HepG2 (cell line): ENCODE data around the gene LTBR. TPM values are rescaled to one million over a fixed set of nuclear protein-coding genes. Genes with fewer than 3 reads are reported as not detected.

Experiments used
- ELF1 ChIP-seq: sonication (generic); formaldehyde crosslinking; IDR thresholded peaks from 2 replicates; pipeline ENCODE4 v1.4.0; 2020; ENCODE audit warnings: missing genetic modification reagents
- FOXA3 ChIP-seq: IDR thresholded peaks from 2 replicates; pipeline ENCODE4 v1.6.1; 2016; ENCODE audit warnings: missing genetic modification reagents, missing compliant biosample characterization
- HOXA5 ChIP-seq: sonication (generic); formaldehyde crosslinking; IDR thresholded peaks from 2 replicates; pipeline ENCODE4 v1.4.0; 2020; ENCODE audit warnings: missing genetic modification reagents
- JARID2 ChIP-seq: sonication (generic); formaldehyde crosslinking; IDR thresholded peaks from 2 replicates; pipeline ENCODE4 v1.8.1; 2023; ENCODE audit warnings: missing genetic modification reagents, inconsistent platforms; ENCODE audit not compliant: insufficient replicate concordance
- MAF1 ChIP-seq: sonication (generic); formaldehyde crosslinking; IDR thresholded peaks from 2 replicates; pipeline ENCODE4 v1.5.0; 2020; ENCODE audit warnings: missing genetic modification reagents, borderline replicate concordance
- NR0B2 ChIP-seq: sonication (generic); formaldehyde crosslinking; IDR thresholded peaks from 2 replicates; pipeline ENCODE4 v1.4.0; 2020; ENCODE audit warnings: mild to moderate bottlenecking, missing genetic modification reagents
- PCBP1 ChIP-seq: fragments of 200-400 bp; formaldehyde crosslinking; IDR thresholded peaks from 2 replicates; pipeline ENCODE4 v1.6.1; 2017; ENCODE audit warnings: mild to moderate bottlenecking, low read depth, low read length, borderline replicate concordance
- RERE ChIP-seq: IDR thresholded peaks from 2 replicates; pipeline ENCODE4 v1.6.1; 2016; ENCODE audit warnings: low read depth, missing genetic modification reagents, missing compliant biosample characterization
- SNAPC5 ChIP-seq: sonication (generic); formaldehyde crosslinking; IDR thresholded peaks from 2 replicates; pipeline ENCODE4 v1.8.1; 2023; ENCODE audit warnings: mild to moderate bottlenecking, missing genetic modification reagents, borderline replicate concordance
- ZFP91 ChIP-seq: sonication (generic); formaldehyde crosslinking; IDR thresholded peaks from 2 replicates; pipeline ENCODE4 v1.9.0; 2022; ENCODE audit warnings: missing genetic modification reagents, mild to moderate bottlenecking, borderline replicate concordance
- ZNF546 ChIP-seq: sonication (generic); formaldehyde crosslinking; conservative IDR thresholded peaks from 2 replicates; pipeline ENCODE4 v1.8.1; 2023; ENCODE audit warnings: mild to moderate bottlenecking, missing genetic modification reagents
- ZNF710 ChIP-seq: sonication (generic); formaldehyde crosslinking; IDR thresholded peaks from 2 replicates; pipeline ENCODE4 v1.5.0; 2020; ENCODE audit warnings: mild to moderate bottlenecking, missing genetic modification reagents, borderline replicate concordance
- ZSCAN30 ChIP-seq: sonication (generic); formaldehyde crosslinking; IDR thresholded peaks from 2 replicates; pipeline ENCODE4 v1.5.0; 2020; ENCODE audit warnings: mild to moderate bottlenecking, missing genetic modification reagents
- polyA plus RNA-seq, 8 experiments: library from polyadenylated mRNA; depleted of rRNA in 3 of 8; stranded (reverse) in 7 of 8; unstranded in 1 of 8; fragments of >200 nt; fragmentation: Illumina TruSeq in 4 of 8; extraction: Trizol in 4 of 8; gene quantifications; 2 replicates each; pipeline versions ENCODE4 v1.2.1 to v1.2.3, GENCODE V29; 2011 to 2016; ENCODE audit warnings: low read depth in 4 of 8, missing spikeins in 1 of 8, mixed read lengths in 1 of 8; ENCODE audit not compliant: insufficient read depth in 1 of 8
- total RNA-seq, 5 experiments: library from RNA; depleted of rRNA; stranded (reverse); fragments of >200 nt; fragmentation: Illumina TruSeq; extraction: Trizol; gene quantifications; 2 replicates each; pipeline ENCODE4 v1.2.3, GENCODE V29; 2016; ENCODE audit warnings: low read depth in 1 of 5

Gene LTBR
- total and polyA plus RNA-seq, 2 of the 13 experiments (the other 11 are each of a cell fraction or from before 2014, with no cell fraction given): 31.4 to 34.8 TPM

- TF ChIP-seq RERE (CRISPR knock-in tag): peak; percentile 39; the same call in 1 of the 2 replicates
- 0 out of 2 replicates have a peak, but pooled peaks have one; percentile 18 for TF ChIP-seq MAF1 (CRISPR knock-in tag)
- peak; percentile 81 for TF ChIP-seq ELF1 (CRISPR knock-in tag)
- peak; percentile 72 for TF ChIP-seq FOXA3 (CRISPR knock-in tag)
- TF ChIP-seq JARID2 (CRISPR knock-in tag): peak; percentile 86
- 0 out of 2 replicates have a peak, but pooled peaks have one; percentile 24 for TF ChIP-seq PCBP1
- peak; percentile 52; the same call in 1 of the 2 replicates for TF ChIP-seq ZNF546
- peak; percentile 91 for TF ChIP-seq ZFP91 (CRISPR knock-in tag)
- peak; percentile 74; the same call in 1 of the 2 replicates for TF ChIP-seq HOXA5
- peak; percentile 97 for TF ChIP-seq NR0B2 (CRISPR knock-in tag)
- TF ChIP-seq SNAPC5 (CRISPR knock-in tag): 0 out of 2 replicates have a peak, but pooled peaks have one; percentile 81
- peak; percentile 80; the same call in 1 of the 2 replicates for TF ChIP-seq ZNF710 (CRISPR knock-in tag)
- TF ChIP-seq ZSCAN30 (CRISPR knock-in tag): peak; percentile 69; the same call in 1 of the 2 replicates
Observed at GRCh38 chr12:6383572-6384498, at the start of gene LTBR (continued).
